Measurements from ENCODE around the gene ARTN. TPM values are rescaled to one million over a fixed set of nuclear protein-coding genes. Genes with fewer than 3 reads are reported as not detected.
A peak's percentile ranks its signal among the peaks of the same experiment; 100 is the strongest.

The ARTN gene
- total and polyA plus RNA-seq, 3 experiments from 2014 or later: 0.22 to 0.49 TPM; not detected in 1

GRCh38 chr1:43930949-43931275 lies 2.7 kb upstream of the ARTN start:
- H3K4me1 Mint-ChIP-seq: peaks cover 6 to 18% (median 11%) of the 10 kb centered on the region in 3 donors
- POLR2A ChIA-PET: no interaction called here

DNA sequence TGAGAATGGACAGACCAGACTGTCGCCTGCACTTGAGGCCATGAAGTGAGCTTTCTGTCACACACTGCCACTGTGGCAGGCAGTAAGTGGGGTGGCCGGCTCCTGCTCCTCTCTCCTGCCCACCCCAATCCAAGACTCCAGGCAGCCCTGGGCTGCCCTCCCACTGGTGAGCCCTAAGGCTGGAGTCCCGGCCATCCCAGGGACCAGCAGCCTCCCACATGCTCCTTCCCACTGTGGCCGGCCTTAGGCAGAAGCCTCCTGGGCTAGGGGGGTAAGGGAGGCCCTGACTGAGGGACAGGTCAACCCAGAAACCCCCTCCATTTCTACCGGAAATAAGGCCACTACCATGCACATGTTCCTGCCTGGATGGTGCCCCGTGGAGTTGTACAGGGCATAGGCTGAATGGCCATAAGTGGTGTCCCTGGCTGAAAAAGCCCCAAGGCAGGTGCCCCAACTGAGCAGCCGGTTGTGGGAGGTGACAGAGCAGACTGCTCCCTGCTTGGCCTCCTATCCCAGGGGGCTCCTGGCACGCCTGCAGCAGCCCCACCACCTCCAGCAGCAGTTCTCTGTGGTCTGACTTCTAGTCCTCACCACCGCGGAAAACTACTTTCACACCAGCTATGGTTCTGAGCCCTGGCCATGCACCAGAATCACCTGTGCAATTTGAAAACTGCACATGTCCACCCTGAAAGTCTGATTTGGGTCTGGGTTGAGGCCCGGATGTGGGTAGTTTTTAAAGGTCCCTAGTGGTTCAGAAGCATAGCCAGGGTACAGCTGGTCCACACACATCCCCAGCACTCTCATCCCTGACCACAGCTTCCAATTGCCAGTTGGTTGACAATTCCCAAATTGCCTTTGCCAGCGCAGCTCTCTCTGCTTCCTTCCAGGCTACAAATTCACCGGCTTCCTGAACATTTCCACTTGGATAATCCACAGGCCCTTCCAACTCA lies 1.6 kb upstream of the ARTN start:
- Mint-ChIP-seq H3K4me3 (no peak overlapping the region), H3K36me3 (peaks cover 0 to 3% (median 0%) of the 10 kb centered on the region in 3 donors), H3K27ac (no peak overlapping the region), H3K4me1 (peaks cover 6 to 21% (median 11%) of the 10 kb centered on the region in 3 donors), H3K9me3 (no peaks in the 10 kb centered on the region), H3K27me3 (peaks cover 22 to 29% of the 10 kb centered on the region in 2 donors)
- no peaks in the 10 kb centered on the region for H3K9me3 ChIP-seq (ENCODE audit: low read length)
- POLR2A ChIA-PET: no interaction called here
- DNase-seq: no peak
- peaks cover 21% of the 10 kb centered on the region for H3K27me3 ChIP-seq (ENCODE audit: insufficient read depth, low read length, poor library complexity, severe bottlenecking)
- H3K4me3 ChIP-seq (ENCODE audit: low read length): no peak overlapping the region
- H3K36me3 ChIP-seq (ENCODE audit: insufficient read depth, low read length): no peaks in the 10 kb centered on the region
- H3K4me1 ChIP-seq (ENCODE audit: insufficient read depth, low read length): no peaks in the 10 kb centered on the region
- CTCF ChIA-PET: interaction anchor here (1.4 to 4.4 kb wide), 2 partner anchors 15 to 105 kb away, joined by 4 to 46 read pairs; partner anchors contain the start of gene IPO13
- H3K27ac ChIP-seq (ENCODE audit: low read depth, low read length): no peak overlapping the region

More at GRCh38 chr1:43930949-43931275, 2.7 kb upstream of the ARTN start:
- Mint-ChIP-seq H3K27me3 (peaks cover 22 to 29% of the 10 kb centered on the region in 2 donors), H3K4me3 (no peak overlapping the region), H3K36me3 (peaks cover 0 to 9% (median 1%) of the 10 kb centered on the region in 3 donors), H3K9me3 (no peaks in the 10 kb centered on the region), H3K27ac (no peak overlapping the region)
- no peaks in the 10 kb centered on the region for H3K36me3 ChIP-seq (ENCODE audit: insufficient read depth, low read length)
- no peaks in the 10 kb centered on the region for H3K9me3 ChIP-seq (ENCODE audit: low read length)
- no peak for DNase-seq
- peaks cover 21% of the 10 kb centered on the region for H3K27me3 ChIP-seq (ENCODE audit: insufficient read depth, low read length, poor library complexity, severe bottlenecking)
- no peaks in the 10 kb centered on the region for H3K4me1 ChIP-seq (ENCODE audit: insufficient read depth, low read length)
- no peak overlapping the region for H3K27ac ChIP-seq (ENCODE audit: low read depth, low read length)
- no peak overlapping the region for H3K4me3 ChIP-seq (ENCODE audit: low read length)
- CTCF ChIA-PET: interaction anchor here (0.9 to 1.2 kb wide), 3 partner anchors 105 to 401 kb away, joined by 3 to 4 read pairs (median 3); no protein-coding TSS in a partner anchor

GRCh38 chr1:43932786-43933385 lies 715 bp upstream of the ARTN start:
- Histone ChIP-seq H3K9me3 (ENCODE audit: low read length) (no peaks in the 10 kb centered on the region), H3K27ac (ENCODE audit: low read depth, low read length) (no peak overlapping the region), H3K27me3 (ENCODE audit: insufficient read depth, low read length, poor library complexity, severe bottlenecking) (peaks cover 21% of the 10 kb centered on the region), H3K4me3 (ENCODE audit: low read length) (no peak overlapping the region), H3K36me3 (ENCODE audit: insufficient read depth, low read length) (no peaks in the 10 kb centered on the region), H3K4me1 (ENCODE audit: insufficient read depth, low read length) (no peaks in the 10 kb centered on the region)
- Mint-ChIP-seq H3K9me3 (no peaks in the 10 kb centered on the region), H3K27ac (no peak overlapping the region), H3K4me3 (peak overlapping the region in 1 of 7 donors; percentile 2), H3K27me3 (peaks cover 24 to 29% of the 10 kb centered on the region in 2 donors), H3K4me1 (peaks cover 6 to 21% (median 11%) of the 10 kb centered on the region in 3 donors), H3K36me3 (no peaks in the 10 kb centered on the region)
- DNase-seq: no peak
- ChIA-PET POLR2A (no interaction called here), CTCF (interaction anchor here (1.4 to 4.4 kb wide), 5 partner anchors 10 to 168 kb away, joined by 4 to 46 read pairs (median 9); partner anchors contain the start of gene IPO13)

GRCh38 chr1:43934101-43934985 lies 742 bp downstream of the ARTN start:
- Mint-ChIP-seq H3K36me3 (peaks cover 0 to 2% (median 0%) of the 10 kb centered on the region in 3 donors), H3K4me3 (peak overlapping the region in 1 of 7 donors; percentile 8), H3K27ac (peak overlapping the region in 1 of 8 donors; percentile 33), H3K4me1 (peaks cover 6 to 21% (median 11%) of the 10 kb centered on the region in 3 donors), H3K9me3 (no peaks in the 10 kb centered on the region), H3K27me3 (peaks cover 23 to 29% of the 10 kb centered on the region in 2 donors)
- peaks cover 21% of the 10 kb centered on the region for H3K27me3 ChIP-seq (ENCODE audit: insufficient read depth, low read length, poor library complexity, severe bottlenecking)
- no peaks in the 10 kb centered on the region for H3K9me3 ChIP-seq (ENCODE audit: low read length)
- ChIA-PET POLR2A (no interaction called here), CTCF (interaction anchor here (0.7 to 4.4 kb wide), 28 partner anchors 8 to 414 kb away, joined by 3 to 46 read pairs (median 4); partner anchors contain the start of genes DPH2, IPO13, KDM4A and PTPRF)
- no peaks in the 10 kb centered on the region for H3K36me3 ChIP-seq (ENCODE audit: insufficient read depth, low read length)
- H3K4me3 ChIP-seq (ENCODE audit: low read length): no peak overlapping the region
- no peak overlapping the region for H3K27ac ChIP-seq (ENCODE audit: low read depth, low read length)
- DNase-seq: peak; percentile 26 to 63 (median 38)
- no peaks in the 10 kb centered on the region for H3K4me1 ChIP-seq (ENCODE audit: insufficient read depth, low read length)

DNA sequence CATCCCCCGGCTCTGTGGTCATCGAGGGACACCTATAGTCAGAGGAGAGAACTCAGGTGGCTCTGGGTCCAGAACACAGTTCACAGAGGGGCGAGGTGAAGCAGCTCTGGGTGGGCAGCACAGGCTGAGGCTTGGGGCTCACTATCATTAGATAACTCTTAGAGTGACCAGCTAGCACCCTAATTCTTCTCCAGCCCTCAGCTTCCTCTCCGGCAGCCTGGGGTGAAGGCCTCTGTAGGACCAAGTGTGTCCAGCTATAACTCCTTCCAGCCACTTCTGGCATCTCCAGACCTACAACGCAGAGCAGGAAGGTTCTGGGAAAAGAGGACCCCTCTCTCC lies 1.4 kb downstream of the ARTN start:
- H3K9me3 ChIP-seq (ENCODE audit: low read length): no peaks in the 10 kb centered on the region
- Mint-ChIP-seq H3K27ac (no peak overlapping the region), H3K9me3 (no peaks in the 10 kb centered on the region), H3K4me3 (peak overlapping the region in 1 of 7 donors; percentile 8), H3K36me3 (peaks cover 0 to 2% (median 2%) of the 10 kb centered on the region in 3 donors), H3K4me1 (peaks cover 6 to 21% (median 13%) of the 10 kb centered on the region in 3 donors), H3K27me3 (peaks cover 25 to 29% of the 10 kb centered on the region in 2 donors)
- H3K36me3 ChIP-seq (ENCODE audit: insufficient read depth, low read length): no peaks in the 10 kb centered on the region
- peaks cover 21% of the 10 kb centered on the region for H3K27me3 ChIP-seq (ENCODE audit: insufficient read depth, low read length, poor library complexity, severe bottlenecking)
- CTCF ChIA-PET: interaction anchor here (0.7 to 4.4 kb wide), 27 partner anchors 8 to 414 kb away, joined by 3 to 46 read pairs (median 5); partner anchors contain the start of genes DPH2, IPO13, KDM4A and PTPRF
- H3K4me3 ChIP-seq (ENCODE audit: low read length): no peak overlapping the region
- no peak for DNase-seq
- H3K27ac ChIP-seq (ENCODE audit: low read depth, low read length): no peak overlapping the region
- no peaks in the 10 kb centered on the region for H3K4me1 ChIP-seq (ENCODE audit: insufficient read depth, low read length)
- POLR2A ChIA-PET: no interaction called here

DNA sequence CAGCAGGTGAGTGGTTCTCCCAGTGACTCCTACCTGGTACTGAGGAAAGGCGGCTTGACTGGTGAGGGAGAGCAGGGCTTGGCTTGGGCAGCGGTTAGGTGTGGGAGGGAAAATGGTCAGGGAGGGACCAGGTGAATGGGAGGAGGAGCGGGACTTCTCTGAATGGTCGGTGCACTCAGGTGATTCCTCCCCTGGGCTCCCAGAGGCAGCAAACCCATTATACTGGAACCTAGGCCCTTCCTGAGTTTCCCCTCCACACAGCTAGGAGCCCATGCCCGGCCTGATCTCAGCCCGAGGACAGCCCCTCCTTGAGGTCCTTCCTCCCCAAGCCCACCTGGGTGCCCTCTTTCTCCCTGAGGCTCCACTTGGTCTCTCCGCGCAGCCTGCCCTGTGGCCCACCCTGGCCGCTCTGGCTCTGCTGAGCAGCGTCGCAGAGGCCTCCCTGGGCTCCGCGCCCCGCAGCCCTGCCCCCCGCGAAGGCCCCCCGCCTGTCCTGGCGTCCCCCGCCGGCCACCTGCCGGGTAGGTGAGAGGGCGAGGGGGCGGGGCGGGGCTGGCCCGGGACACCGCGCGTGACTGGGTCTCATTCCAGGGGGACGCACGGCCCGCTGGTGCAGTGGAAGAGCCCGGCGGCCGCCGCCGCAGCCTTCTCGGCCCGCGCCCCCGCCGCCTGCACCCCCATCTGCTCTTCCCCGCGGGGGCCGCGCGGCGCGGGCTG lies 2.3 kb downstream of the ARTN start:
- Histone ChIP-seq H3K4me1 (ENCODE audit: insufficient read depth, low read length) (no peaks in the 10 kb centered on the region), H3K9me3 (ENCODE audit: low read length) (no peaks in the 10 kb centered on the region), H3K36me3 (ENCODE audit: insufficient read depth, low read length) (no peaks in the 10 kb centered on the region), H3K4me3 (ENCODE audit: low read length) (no peak overlapping the region), H3K27ac (ENCODE audit: low read depth, low read length) (no peak overlapping the region), H3K27me3 (ENCODE audit: insufficient read depth, low read length, poor library complexity, severe bottlenecking) (peaks cover 21% of the 10 kb centered on the region)
- Mint-ChIP-seq H3K27me3 (peaks cover 25 to 29% of the 10 kb centered on the region in 2 donors), H3K4me1 (peaks cover 6 to 21% (median 13%) of the 10 kb centered on the region in 3 donors), H3K36me3 (peaks cover 0 to 2% (median 2%) of the 10 kb centered on the region in 3 donors), H3K27ac (no peak overlapping the region), H3K9me3 (no peaks in the 10 kb centered on the region), H3K4me3 (peak overlapping the region in 3 of 7 donors; percentile 2 to 48 (median 19))
- DNase-seq: no peak
- ChIA-PET POLR2A (no interaction called here), CTCF (interaction anchor here (1.1 to 4.4 kb wide), 13 partner anchors 10 to 415 kb away, joined by 3 to 46 read pairs (median 5); partner anchors contain the start of genes DPH2, IPO13 and PTPRF)
